ENCODE data around the gene LRTM2.

The LRTM2 gene

DNA sequence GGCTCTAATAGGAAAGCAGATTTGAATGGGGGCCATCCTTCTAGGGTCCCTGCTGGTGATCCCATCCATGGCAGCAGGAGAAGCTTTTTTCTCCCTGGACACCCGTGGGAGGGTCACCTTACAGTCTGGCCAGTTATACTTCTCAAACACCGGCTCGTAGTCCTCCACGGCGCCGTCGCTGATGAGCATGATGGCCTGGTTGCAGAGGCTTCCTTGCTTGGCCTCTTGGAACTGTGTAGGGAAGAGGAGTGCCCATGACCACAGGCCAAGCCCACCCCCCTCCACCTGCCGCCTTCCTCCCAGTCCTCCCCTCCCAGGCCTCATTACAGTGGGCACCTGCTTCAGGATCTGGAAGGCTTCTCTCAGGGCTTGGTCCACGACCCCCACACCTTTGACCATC lies 64.3 kb downstream of the LRTM2 start:
- DNase-seq (ENCODE audit: low spot score) = peak; percentile 3

- DNase-seq (ENCODE audit: low spot score) = no peak
Observed at GRCh38 chr12:1885082-1885596, 64.8 kb downstream of the LRTM2 start.

- DNase-seq (ENCODE audit: low spot score) = no peak
Observed at GRCh38 chr12:1885599-1886245, 65.4 kb downstream of the LRTM2 start.
